Trophoblast cell (in vitro differentiated cells and primary cell): ENCODE measurements around the gene CHODL.

ENCODE experiments used
- DNase-seq, 2 donors: peaks; one replicate each; pipeline ENCODE4 v3.0.0-alpha.2; 2016
- H2AFZ ChIP-seq: 2 replicates; pipeline ENCODE4 v1.6.1; 2013; ENCODE audit warnings: low read length, moderate library complexity, mild to moderate bottlenecking; ENCODE audit not compliant: insufficient read depth, poor library complexity
- H2AK5ac ChIP-seq: 2 replicates; pipeline ENCODE4 v1.6.1; 2013; ENCODE audit warnings: mild to moderate bottlenecking, low read length
- H2BK120ac ChIP-seq: 2 replicates; pipeline ENCODE4 v1.6.1; 2013; ENCODE audit warnings: low read length, mild to moderate bottlenecking, moderate library complexity; ENCODE audit not compliant: insufficient read depth, poor library complexity
- H2BK12ac ChIP-seq: 2 replicates; pipeline ENCODE4 v1.6.1; 2013; ENCODE audit warnings: mild to moderate bottlenecking, low read length, moderate library complexity
- H2BK5ac ChIP-seq: 2 replicates; pipeline ENCODE4 v1.6.1; 2013; ENCODE audit warnings: low read length, low read depth, moderate library complexity, mild to moderate bottlenecking; ENCODE audit not compliant: poor library complexity
- H3K14ac ChIP-seq: 2 replicates; pipeline ENCODE4 v1.6.1; 2013; ENCODE audit warnings: mild to moderate bottlenecking, low read length
- H3K18ac ChIP-seq: 2 replicates; pipeline ENCODE4 v1.6.1; 2013; ENCODE audit warnings: mild to moderate bottlenecking, low read length
- H3K23ac ChIP-seq: 2 replicates; pipeline ENCODE4 v1.6.1; 2013; ENCODE audit warnings: low read length
- H3K27ac ChIP-seq: 2 replicates; pipeline ENCODE4 v1.5.1; 2013; ENCODE audit warnings: low read depth, mild to moderate bottlenecking, inconsistent platforms, low read length, moderate library complexity
- H3K27me3 ChIP-seq: 2 replicates; pipeline ENCODE4 v1.6.1; 2013; ENCODE audit warnings: inconsistent platforms, mild to moderate bottlenecking, low read length, moderate library complexity; ENCODE audit not compliant: insufficient read depth
- H3K36me3 ChIP-seq, 2 experiments: 1 replicate in 1 of 2; 2 replicates in 1 of 2; pipeline ENCODE4 v1.6.1; 2013; ENCODE audit warnings: low read length in 2 of 2, mild to moderate bottlenecking in 2 of 2, moderate library complexity in 1 of 2; ENCODE audit not compliant: insufficient read depth in 2 of 2, control insufficient read depth in 1 of 2
- H3K4ac ChIP-seq: 2 replicates; pipeline ENCODE4 v1.6.1; 2013; ENCODE audit warnings: low read depth, mild to moderate bottlenecking, low read length, moderate library complexity
- H3K4me1 ChIP-seq, 2 experiments: 1 replicate in 1 of 2; 2 replicates in 1 of 2; pipeline ENCODE4 v1.6.1; 2013; ENCODE audit warnings: low read length in 2 of 2, mild to moderate bottlenecking in 2 of 2, moderate library complexity in 1 of 2; ENCODE audit not compliant: insufficient read depth in 2 of 2, control insufficient read depth in 1 of 2
- H3K4me2 ChIP-seq: 2 replicates; pipeline ENCODE4 v1.6.1; 2013; ENCODE audit warnings: inconsistent platforms, mild to moderate bottlenecking, low read length, moderate library complexity
- H3K4me3 ChIP-seq: 2 replicates; pipeline ENCODE4 v1.5.1; 2013; ENCODE audit warnings: mild to moderate bottlenecking, low read depth, low read length, inconsistent platforms
- H3K79me1 ChIP-seq: one replicate; pipeline ENCODE4 v1.6.1; 2013; ENCODE audit warnings: low read length
- H3K79me2 ChIP-seq: 2 replicates; pipeline ENCODE4 v1.6.1; 2013; ENCODE audit warnings: low read length, mild to moderate bottlenecking; ENCODE audit not compliant: control insufficient read depth, insufficient read depth, poor library complexity
- H3K9ac ChIP-seq: 2 replicates; pipeline ENCODE4 v1.6.1; 2013; ENCODE audit warnings: mild to moderate bottlenecking, low read length
- H3K9me3 ChIP-seq: 2 replicates; pipeline ENCODE4 v1.6.1; 2013; ENCODE audit warnings: low read depth, mild to moderate bottlenecking, control low read depth, inconsistent platforms, low read length; ENCODE audit not compliant: insufficient read depth
- H4K12ac ChIP-seq: 2 replicates; pipeline ENCODE4 v1.6.1; 2013; ENCODE audit warnings: low read depth, mild to moderate bottlenecking, low read length, moderate library complexity
- H4K8ac ChIP-seq: 2 replicates; pipeline ENCODE4 v1.6.1; 2013; ENCODE audit warnings: low read depth, mild to moderate bottlenecking, low read length, moderate library complexity
- H4K91ac ChIP-seq: one replicate; pipeline ENCODE4 v1.6.1; 2013; ENCODE audit warnings: low read depth, mild to moderate bottlenecking, low read length, moderate library complexity
- WGBS: extraction: QIAGEN DNeasy Blood & Tissue Kit; methylation state at CpG from one replicate; pipeline ENCODE4 v1.1.7; 2013; ENCODE audit warnings: missing lambda C conversion rate; ENCODE audit not compliant: insufficient read length, insufficient coverage; ENCODE audit errors: extremely low coverage; 5-methylcytosine and 5-hydroxymethylcytosine counted together

CHODL gene

DNA sequence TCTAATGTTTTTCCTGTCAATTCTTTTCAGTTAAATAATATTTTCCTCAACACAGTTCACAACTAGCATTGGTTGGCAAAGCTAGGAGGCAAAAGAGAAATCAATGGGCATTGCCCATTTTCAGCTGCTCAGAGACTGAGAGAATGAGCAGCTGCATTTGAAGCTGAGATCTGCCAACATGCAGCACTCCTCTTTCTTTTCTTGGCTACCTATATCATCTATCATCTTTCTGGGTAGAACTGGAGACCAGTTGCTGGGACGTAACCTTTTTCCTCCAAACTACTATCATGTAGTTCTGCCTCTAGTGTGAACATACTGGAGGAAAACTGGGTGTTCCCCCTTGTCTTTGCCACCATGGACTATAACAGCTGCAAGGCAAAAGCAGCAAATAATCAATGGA is 22.9 kb downstream of the CHODL start:
- no peak overlapping the region for H3K27ac ChIP-seq
- WGBS, result no CpG with 5 or more reads among the region's 1 CpG
- no peak overlapping the region for H4K12ac ChIP-seq
- H3K18ac ChIP-seq, result no peak overlapping the region
- no peak overlapping the region for H3K23ac ChIP-seq
- no peaks in the 10 kb centered on the region for H3K79me2 ChIP-seq
- no peak overlapping the region for H2BK5ac ChIP-seq
- H3K79me1 ChIP-seq, result no peaks in the 10 kb centered on the region
- no peak overlapping the region for H3K4me3 ChIP-seq
- H3K9ac ChIP-seq, result no peak overlapping the region
- H3K4me2 ChIP-seq, result no peak overlapping the region
- H3K27me3 ChIP-seq, result no peaks in the 10 kb centered on the region
- H3K36me3 ChIP-seq, result no peaks in the 10 kb centered on the region
- H2BK12ac ChIP-seq, result no peak overlapping the region
- H4K91ac ChIP-seq, result no peak overlapping the region
- H2AK5ac ChIP-seq, result no peak overlapping the region
- H4K8ac ChIP-seq, result no peak overlapping the region
- H2AFZ ChIP-seq, result no peak overlapping the region
- no peak overlapping the region for H3K4ac ChIP-seq
- H2BK120ac ChIP-seq, result no peak overlapping the region
- H3K14ac ChIP-seq, result no peak overlapping the region
- H3K9me3 ChIP-seq, result no peaks in the 10 kb centered on the region
- no peaks in the 10 kb centered on the region for H3K4me1 ChIP-seq
- no peak for DNase-seq

DNA sequence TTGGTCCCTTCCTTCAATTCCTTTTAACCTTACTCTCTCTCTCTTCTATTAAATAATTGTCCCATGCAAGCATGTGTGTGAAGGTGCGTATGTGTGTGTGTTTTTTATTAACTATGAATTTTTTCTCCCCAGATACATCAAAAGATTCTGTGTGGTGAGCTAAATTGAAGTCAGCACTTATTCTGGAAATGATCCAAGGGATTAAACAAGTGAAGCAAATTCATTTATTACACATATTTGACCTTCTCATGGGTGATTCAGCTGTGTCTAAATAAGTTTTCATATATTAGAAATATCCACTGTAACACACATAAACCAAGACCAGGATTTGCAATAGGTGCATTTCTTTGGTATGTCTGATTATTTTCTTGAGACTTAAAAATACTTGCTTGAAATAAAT is 24.3 kb downstream of the CHODL start:
- H4K12ac ChIP-seq, result no peak overlapping the region
- no peak overlapping the region for H3K18ac ChIP-seq
- no peak for DNase-seq
- no peak overlapping the region for H3K4me2 ChIP-seq
- no peaks in the 10 kb centered on the region for H3K36me3 ChIP-seq
- H3K9ac ChIP-seq, result no peak overlapping the region
- H3K79me1 ChIP-seq, result no peaks in the 10 kb centered on the region
- no peak overlapping the region for H2BK12ac ChIP-seq
- H3K27me3 ChIP-seq, result no peaks in the 10 kb centered on the region
- H3K23ac ChIP-seq, result no peak overlapping the region
- H3K4me3 ChIP-seq, result no peak overlapping the region
- no peaks in the 10 kb centered on the region for H3K4me1 ChIP-seq
- H4K91ac ChIP-seq, result no peak overlapping the region
- no CpG with 5 or more reads among the region's 1 CpG for WGBS
- no peak overlapping the region for H4K8ac ChIP-seq
- H3K27ac ChIP-seq, result no peak overlapping the region
- H2BK5ac ChIP-seq, result no peak overlapping the region
- H3K14ac ChIP-seq, result no peak overlapping the region
- no peaks in the 10 kb centered on the region for H3K9me3 ChIP-seq
- no peak overlapping the region for H3K4ac ChIP-seq
- H2AFZ ChIP-seq, result no peak overlapping the region
- no peak overlapping the region for H2BK120ac ChIP-seq
- no peak overlapping the region for H2AK5ac ChIP-seq
- no peaks in the 10 kb centered on the region for H3K79me2 ChIP-seq

DNA sequence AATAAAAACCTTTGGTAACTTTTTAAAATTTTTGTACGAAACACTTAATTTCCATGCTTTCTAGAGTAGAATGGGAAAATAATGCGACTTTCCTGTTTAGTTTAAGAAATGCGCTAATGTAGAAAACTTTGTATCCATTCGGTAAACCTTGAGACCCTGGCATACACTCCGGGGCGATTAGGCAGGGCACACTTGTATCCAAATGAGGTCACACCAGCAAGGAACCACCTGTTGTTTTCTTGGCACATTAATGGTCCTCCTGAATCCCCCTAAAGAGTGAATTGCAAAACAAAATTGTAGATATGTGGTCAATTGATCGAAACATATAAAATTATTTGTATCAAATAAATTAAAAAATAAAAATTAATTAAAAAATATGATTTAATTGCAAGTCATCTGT is 25.2 kb downstream of the CHODL start:
- H4K8ac ChIP-seq, result no peak overlapping the region
- H2BK5ac ChIP-seq, result no peak overlapping the region
- H2AFZ ChIP-seq, result no peak overlapping the region
- no peak overlapping the region for H3K18ac ChIP-seq
- H2BK12ac ChIP-seq, result no peak overlapping the region
- H3K4me3 ChIP-seq, result no peak overlapping the region
- H3K4me1 ChIP-seq, result no peaks in the 10 kb centered on the region
- H3K4ac ChIP-seq, result no peak overlapping the region
- no peaks in the 10 kb centered on the region for H3K79me1 ChIP-seq
- no peaks in the 10 kb centered on the region for H3K79me2 ChIP-seq
- H2AK5ac ChIP-seq, result no peak overlapping the region
- H3K36me3 ChIP-seq, result no peaks in the 10 kb centered on the region
- H3K14ac ChIP-seq, result no peak overlapping the region
- H3K9ac ChIP-seq, result no peak overlapping the region
- no CpG with 5 or more reads among the region's 7 CpGs for WGBS
- no peak overlapping the region for H3K23ac ChIP-seq
- no peak overlapping the region for H3K4me2 ChIP-seq
- no peak overlapping the region for H4K12ac ChIP-seq
- H3K27ac ChIP-seq, result no peak overlapping the region
- no peak overlapping the region for H2BK120ac ChIP-seq
- no peak for DNase-seq
- H3K9me3 ChIP-seq, result no peaks in the 10 kb centered on the region
- H4K91ac ChIP-seq, result no peak overlapping the region
- no peaks in the 10 kb centered on the region for H3K27me3 ChIP-seq

DNA sequence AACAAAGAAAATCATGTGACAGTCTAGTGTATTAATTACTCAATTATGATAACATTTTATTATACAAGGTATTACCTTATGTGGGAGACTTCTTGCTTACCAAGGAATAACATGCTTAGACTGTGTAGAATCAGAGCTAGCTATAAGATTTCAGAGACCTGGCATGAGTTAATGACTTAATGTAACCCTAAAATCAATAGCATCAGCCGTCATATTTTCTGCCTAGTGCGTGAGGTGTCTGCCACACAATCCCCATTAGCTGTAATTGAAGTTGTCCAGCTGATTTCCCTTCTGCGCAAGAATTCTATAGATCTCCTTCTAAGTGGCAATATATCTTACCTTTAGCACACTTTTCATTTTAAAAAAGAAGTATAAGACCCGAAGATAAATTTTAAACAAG is 28.8 kb downstream of the CHODL start:
- H3K18ac ChIP-seq, result no peak overlapping the region
- no peak overlapping the region for H3K14ac ChIP-seq
- H3K79me2 ChIP-seq, result no peaks in the 10 kb centered on the region
- H4K12ac ChIP-seq, result no peak overlapping the region
- no peak overlapping the region for H2AFZ ChIP-seq
- no peaks in the 10 kb centered on the region for H3K79me1 ChIP-seq
- no peaks in the 10 kb centered on the region for H3K4me1 ChIP-seq
- H2BK12ac ChIP-seq, result no peak overlapping the region
- no peak for DNase-seq
- H2AK5ac ChIP-seq, result no peak overlapping the region
- H3K9me3 ChIP-seq, result no peaks in the 10 kb centered on the region
- no peak overlapping the region for H3K27ac ChIP-seq
- no peaks in the 10 kb centered on the region for H3K27me3 ChIP-seq
- H3K36me3 ChIP-seq, result no peaks in the 10 kb centered on the region
- no peak overlapping the region for H3K4me2 ChIP-seq
- no CpG with 5 or more reads among the region's 4 CpGs for WGBS
- no peak overlapping the region for H3K9ac ChIP-seq
- no peak overlapping the region for H3K4ac ChIP-seq
- no peak overlapping the region for H4K91ac ChIP-seq
- no peak overlapping the region for H4K8ac ChIP-seq
- H2BK5ac ChIP-seq, result no peak overlapping the region
- H3K4me3 ChIP-seq, result no peak overlapping the region
- H3K23ac ChIP-seq, result no peak overlapping the region
- H2BK120ac ChIP-seq, result no peak overlapping the region
